Panc1 (cell line): Measurements from ENCODE around the gene PI4K2A. TPM values are rescaled to one million over a fixed set of nuclear protein-coding genes. Genes with fewer than 3 reads are reported as not detected.

Source experiments
- ATAC-seq: fragments of 200-7000 bp; cut with Tn5 transposase; 2 replicates; pipeline ENCODE4 v1.9.1; 2020; ENCODE audit warnings: mild to moderate bottlenecking, moderate library complexity
- BruUV-seq: library from RNA; stranded (reverse); fragments of 400-500 nt; replicated peaks from 2 replicates; lab custom pipeline; 2021; lab: Mats Ljungman, UMichigan
- CTCF ChIA-PET: fragments of 300-600 bp; sonication (Branson Sonifier 250); formaldehyde crosslinking; loops from one replicate; lab custom pipeline; 2022; ENCODE audit warnings: antibody characterized with exemption; lab: Charles Lee
- POLR2A ChIA-PET: fragments of 300-600 bp; sonication (Branson Sonifier 250); formaldehyde crosslinking; loops from one replicate; lab custom pipeline; 2022; ENCODE audit warnings: antibody characterized with exemption; lab: Charles Lee
- DNase-seq: peaks from one replicate; pipeline ENCODE4 v3.0.0-alpha.2; 2010; ENCODE audit warnings: low read depth, low spot score
- H3K27ac ChIP-seq: 2 replicates; pipeline ENCODE4 v1.5.1; 2011; ENCODE audit warnings: mild to moderate bottlenecking, low read length, inconsistent platforms
- H3K27me3 ChIP-seq: fragments of 200-500 bp; sonication (Bioruptor generic); 2 replicates; pipeline ENCODE4 v1.6.0; 2014; ENCODE audit warnings: low read length, inconsistent platforms; ENCODE audit not compliant: control insufficient read depth, insufficient read depth
- H3K36me3 ChIP-seq: fragments of 200-500 bp; sonication (Bioruptor generic); 2 replicates; pipeline ENCODE4 v1.5.1; 2014; ENCODE audit warnings: inconsistent platforms, mild to moderate bottlenecking, low read length, moderate library complexity; ENCODE audit not compliant: control insufficient read depth, insufficient read depth
- H3K4me1 ChIP-seq: 2 replicates; pipeline ENCODE4 v1.5.1; 2011; ENCODE audit warnings: inconsistent platforms, mild to moderate bottlenecking, low read length, moderate library complexity; ENCODE audit not compliant: control insufficient read depth, insufficient read depth
- H3K4me3 ChIP-seq, 2 experiments: 2 replicates each; pipeline ENCODE4 v1.5.1; 2011 to 2012; ENCODE audit warnings: low read depth in 2 of 2, low read length in 2 of 2, mild to moderate bottlenecking in 2 of 2, inconsistent platforms in 1 of 2, moderate library complexity in 1 of 2
- H3K9me3 ChIP-seq: fragments of 200-500 bp; sonication (Bioruptor generic); 2 replicates; pipeline ENCODE4 v1.5.1; 2014; ENCODE audit warnings: low read depth, mild to moderate bottlenecking, inconsistent platforms, low read length, moderate library complexity; ENCODE audit not compliant: control insufficient read depth, insufficient read depth
- CTCF ChIP-seq: fragments of 450-650 bp; IDR thresholded peaks from 2 replicates; pipeline ENCODE4 v1.5.1; 2017; ENCODE audit warnings: mild to moderate bottlenecking
- POLR2AphosphoS5 ChIP-seq: IDR thresholded peaks from 2 replicates; pipeline ENCODE4 v1.6.1; 2012; ENCODE audit warnings: mild to moderate bottlenecking, low read depth, low read length, moderate library complexity
- REST ChIP-seq, 2 experiments: IDR thresholded peaks; 2 replicates each; pipeline ENCODE4 v1.6.1; 2011 to 2012; ENCODE audit warnings: low read depth in 2 of 2, control low read depth in 1 of 2, low read length in 1 of 2, mild to moderate bottlenecking in 1 of 2, moderate library complexity in 1 of 2; ENCODE audit not compliant: insufficient read depth in 1 of 2
- SIN3A ChIP-seq: IDR thresholded peaks from 2 replicates; pipeline ENCODE4 v1.6.1; 2012; ENCODE audit warnings: low read depth, mild to moderate bottlenecking, low read length, moderate library complexity, borderline replicate concordance; ENCODE audit not compliant: insufficient read depth
- TCF7L2 ChIP-seq: IDR thresholded peaks from 2 replicates; pipeline ENCODE4 v1.6.1; 2011; ENCODE audit warnings: mild to moderate bottlenecking, low read depth, low read length, inconsistent platforms
- in situ Hi-C: cut with HindIII; loops from 2 replicates; pipeline ENCODE4 v1.10.0; 2016; ENCODE audit warnings: low sequenced_read_pairs, low pct_unique_long_range_greater_than_20kb
- intact Hi-C: fragments of 100-400 bp; cut with micrococcal nuclease; formaldehyde crosslinking; loops from one replicate; pipeline ENCODE4 v1.10.0; 2022; ENCODE audit not compliant: unreplicated experiment
- total RNA-seq: library from RNA; stranded (reverse); gene quantifications from one replicate; pipeline ENCODE4 v1.2.1, GENCODE V29; 2021; ENCODE audit not compliant: unreplicated experiment

PI4K2A gene
- total RNA-seq, 1 experiment from 2014 or later, result 22.8 TPM

- CTCF ChIA-PET, result interaction anchor here (0.7 kb wide), 1 partner anchor 14 kb away, joined by 3 read pairs; no protein-coding TSS in a partner anchor
- ATAC-seq, result no peak
- no peak for TF ChIP-seq TCF7L2
- no peak for TF ChIP-seq CTCF
- no peak for TF ChIP-seq POLR2AphosphoS5
- TF ChIP-seq REST (IDR thresholded peaks at IDR 0.05; ENCODE audit: insufficient read depth in 1 of 2, low read depth in 2 of 2, low read length in 1 of 2), result no peak
- TF ChIP-seq SIN3A, result no peak
- Histone ChIP-seq H3K27ac (no peak overlapping the region), H3K4me1 (no peaks in the 10 kb centered on the region), H3K36me3 (peaks cover 9% of the 10 kb centered on the region), H3K27me3 (no peaks in the 10 kb centered on the region), H3K9me3 (no peaks in the 10 kb centered on the region), H3K4me3 (no peak overlapping the region)
- no TSS peak for BruUV-seq
- intact Hi-C loops, result no loop called here
- in situ Hi-C loops, result no loop called here
- POLR2A ChIA-PET, result no interaction called here
- DNase-seq, result no peak
These were observed 26.5 kb downstream of the PI4K2A start for GRCh38 chr10:97666992-97667391.

- no peaks in the 10 kb centered on the region for H3K27me3 ChIP-seq
- POLR2A ChIA-PET, result no interaction called here
- in situ Hi-C loops, result no loop called here
- ATAC-seq (no peak), DNase-seq (no peak)
- intact Hi-C loops, result no loop called here
- H3K27ac ChIP-seq, result no peak overlapping the region
- H3K9me3 ChIP-seq, result no peaks in the 10 kb centered on the region
- H3K36me3 ChIP-seq, result peaks cover 7% of the 10 kb centered on the region
- H3K4me3 ChIP-seq, result no peak overlapping the region
- CTCF ChIA-PET, result interaction anchor here (0.7 kb wide), 1 partner anchor 14 kb away, joined by 3 read pairs; no protein-coding TSS in a partner anchor
- no TSS peak for BruUV-seq
- H3K4me1 ChIP-seq, result no peaks in the 10 kb centered on the region
- no peak for TF ChIP-seq REST (IDR thresholded peaks at IDR 0.05; ENCODE audit: insufficient read depth in 1 of 2, low read depth in 2 of 2, low read length in 1 of 2)
These were observed 27.0 kb downstream of the PI4K2A start for GRCh38 chr10:97667463-97667862.
